NB4 (cell line): ENCODE data around the gene ENOX2.

Experiments used
- DNase-seq: peaks from one replicate; pipeline ENCODE4 v3.0.0; 2010; ENCODE audit warnings: low read depth
- H3K4me3 ChIP-seq: one replicate; pipeline ENCODE4 v1.5.1; 2011; ENCODE audit warnings: mild to moderate bottlenecking, low read depth, low read length, moderate library complexity
- CTCF ChIP-seq: IDR thresholded peaks from one replicate; pipeline ENCODE4 v1.5.1; 2012; ENCODE audit warnings: low read depth, low read length
- MAX ChIP-seq: IDR thresholded peaks from 2 replicates; pipeline ENCODE4 v1.6.1; 2011; ENCODE audit warnings: low read depth, low read length
- MYC ChIP-seq: IDR thresholded peaks from 2 replicates; pipeline ENCODE4 v1.6.1; 2011; ENCODE audit warnings: low read depth, low read length
- POLR2A ChIP-seq: IDR thresholded peaks from 2 replicates; pipeline ENCODE4 v1.6.1; 2011; ENCODE audit warnings: mild to moderate bottlenecking; ENCODE audit not compliant: insufficient read length; ENCODE audit errors: extremely low read depth

ENOX2 gene

GRCh38 chrX:130775849-130776248 is 127.2 kb downstream of the ENOX2 start:
- no peak overlapping the region for H3K4me3 ChIP-seq
- no peak for DNase-seq
- TF ChIP-seq MYC (no peak), POLR2A (no peak), CTCF (no peak), MAX (no peak)

- TF ChIP-seq MYC (no peak), POLR2A (no peak), MAX (no peak), CTCF (no peak)
- DNase-seq = no peak
- H3K4me3 ChIP-seq = no peak overlapping the region
These were observed 130.2 kb downstream of the ENOX2 start for GRCh38 chrX:130772776-130773143.

GRCh38 chrX:130772105-130772775 is 130.8 kb downstream of the ENOX2 start:
- no peak overlapping the region for H3K4me3 ChIP-seq
- no peak for DNase-seq
- TF ChIP-seq POLR2A = no peak
- no peak for TF ChIP-seq CTCF
- no peak for TF ChIP-seq MAX
- no peak for TF ChIP-seq MYC

- TF ChIP-seq CTCF (no peak), POLR2A (no peak), MYC (no peak), MAX (no peak)
- no peak overlapping the region for H3K4me3 ChIP-seq
- DNase-seq = no peak
These were observed 131.4 kb downstream of the ENOX2 start for GRCh38 chrX:130771648-130772047.

- H3K4me3 ChIP-seq = no peak overlapping the region
- no peak for DNase-seq
- TF ChIP-seq CTCF (no peak), POLR2A (no peak), MAX (no peak), MYC (no peak)
These were observed 131.8 kb downstream of the ENOX2 start for GRCh38 chrX:130771230-130771629.

- H3K4me3 ChIP-seq = no peak overlapping the region
- no peak for TF ChIP-seq MYC
- no peak for TF ChIP-seq MAX
- TF ChIP-seq CTCF = no peak
- TF ChIP-seq POLR2A = no peak
- peak; percentile 2 for DNase-seq
These were observed 132.4 kb downstream of the ENOX2 start for GRCh38 chrX:130770615-130771014.
